Keratinocyte (primary cell): ENCODE measurements around the gene GPRC5B. TPM values are rescaled to one million over a fixed set of nuclear protein-coding genes. Genes with fewer than 3 reads are reported as not detected.

Experiments
- DNase-seq: peaks from one replicate; pipeline ENCODE4 v3.0.0-alpha.2; 2011; ENCODE audit warnings: low read depth, missing footprints, low spot score
- FAIRE-seq: peaks from 2 replicates; lab custom pipeline; 2011; peaks lifted over from hg19 to GRCh38; lab: Jason Lieb, UNC
- H2AFZ ChIP-seq: 2 replicates; pipeline ENCODE4 v1.6.0; 2012; ENCODE audit warnings: low read length, control low read depth, inconsistent platforms; ENCODE audit not compliant: control insufficient read depth
- H3K27ac ChIP-seq: 2 replicates; pipeline ENCODE4 v1.5.1; 2011; ENCODE audit warnings: low read length; ENCODE audit not compliant: control insufficient read depth, insufficient read depth
- H3K27me3 ChIP-seq: 3 replicates; pipeline ENCODE4 v1.6.0; 2011; ENCODE audit warnings: low read length; ENCODE audit not compliant: control insufficient read depth, insufficient read depth; ENCODE audit errors: extremely low read depth
- H3K36me3 ChIP-seq, 2 experiments: 2 replicates in 1 of 2; 3 replicates in 1 of 2; pipeline ENCODE4 v1.5.1; 2011; ENCODE audit warnings: low read length in 2 of 2, mild to moderate bottlenecking in 1 of 2; ENCODE audit not compliant: control insufficient read depth in 2 of 2, insufficient read depth in 2 of 2; ENCODE audit errors: extremely low read depth in 1 of 2
- H3K4me1 ChIP-seq: 3 replicates; pipeline ENCODE4 v1.5.1; 2011; ENCODE audit warnings: low read length; ENCODE audit not compliant: control insufficient read depth, insufficient read depth; ENCODE audit errors: extremely low read depth
- H3K4me2 ChIP-seq: 3 replicates; pipeline ENCODE4 v1.6.0; 2011; ENCODE audit warnings: low read depth, low read length; ENCODE audit not compliant: control insufficient read depth, insufficient read depth; ENCODE audit errors: extremely low read depth
- H3K4me3 ChIP-seq, 3 experiments: fragments of 200-600 bp in 1 of 3; sonication (generic) in 1 of 3; 2 replicates in 2 of 3; 3 replicates in 1 of 3; pipeline ENCODE4 v1.5.1; 2011 to 2016; ENCODE audit warnings: low read length in 3 of 3, mild to moderate bottlenecking in 3 of 3, control low read depth in 2 of 3, inconsistent platforms in 1 of 3, low read depth in 1 of 3, mixed read lengths in 1 of 3, mixed run types in 1 of 3, moderate library complexity in 1 of 3; ENCODE audit not compliant: control insufficient read depth in 2 of 3, insufficient read depth in 2 of 3; ENCODE audit errors: extremely low read depth in 1 of 3
- H3K79me2 ChIP-seq: 2 replicates; pipeline ENCODE4 v1.6.0; 2012; ENCODE audit warnings: low read length; ENCODE audit not compliant: control insufficient read depth, insufficient read depth
- H3K9ac ChIP-seq: 3 replicates; pipeline ENCODE4 v1.6.0; 2011; ENCODE audit warnings: low read length; ENCODE audit not compliant: control insufficient read depth, insufficient read depth; ENCODE audit errors: extremely low read depth
- H3K9me1 ChIP-seq: 3 replicates; pipeline ENCODE4 v1.6.0; 2011; ENCODE audit warnings: low read length; ENCODE audit not compliant: control insufficient read depth, insufficient read depth; ENCODE audit errors: extremely low read depth
- H3K9me3 ChIP-seq: 2 replicates; pipeline ENCODE4 v1.5.1; 2012; ENCODE audit warnings: low read depth, low read length; ENCODE audit not compliant: control insufficient read depth
- H4K20me1 ChIP-seq: 3 replicates; pipeline ENCODE4 v1.6.0; 2011; ENCODE audit warnings: low read length; ENCODE audit not compliant: control insufficient read depth, insufficient read depth; ENCODE audit errors: extremely low read depth
- CTCF ChIP-seq, 3 experiments: IDR thresholded peaks in 1 of 3; conservative IDR thresholded peaks in 1 of 3; optimal IDR thresholded peaks in 1 of 3; 2 replicates in 2 of 3; 3 replicates in 1 of 3; pipeline versions ENCODE3 to v1.5.1; 2011; ENCODE audit warnings: low read length in 3 of 3, mild to moderate bottlenecking in 3 of 3, moderate library complexity in 2 of 3, control low read depth in 1 of 3, inconsistent platforms in 1 of 3; ENCODE audit not compliant: insufficient read depth in 2 of 3; ENCODE audit errors: extremely low read depth in 1 of 3
- EZH2 ChIP-seq: IDR thresholded peaks from one replicate; pipeline ENCODE4 v1.6.1; 2012; ENCODE audit warnings: inconsistent platforms, mild to moderate bottlenecking, low read length, moderate library complexity
- dilution Hi-C: fragments of 300-500 bp; cut with MboI; formaldehyde crosslinking; loops from one replicate; pipeline ENCODE4 v1.7.0; 2020; ENCODE audit warnings: low sequenced_read_pairs; ENCODE audit not compliant: extremely low pct_ligation_motif_present
- polyA plus RNA-seq, 5 experiments: library from polyadenylated mRNA; depleted of rRNA in 3 of 5; stranded (reverse) in 3 of 5; stranded (forward) in 1 of 5; unstranded in 1 of 5; fragments of >200 nt; gene quantifications; 1 replicate in 1 of 5; 2 replicates in 3 of 5; 3 replicates in 1 of 5; pipeline versions ENCODE4 v1.2.1 to v1.2.3, GENCODE V29; 2011 to 2012; ENCODE audit warnings: missing spikeins in 2 of 5, low read depth in 1 of 5, low replicate concordance in 1 of 5

GPRC5B gene
- polyA plus RNA-seq, 1 donor (not counting 4 experiments of a cell fraction or from before 2014, with no cell fraction given), result 0.03 TPM

- dilution Hi-C loops, result no loop called here
- Histone ChIP-seq H2AFZ (no peak overlapping the region), H3K9me3 (no peaks in the 10 kb centered on the region), H3K9me1 (no peaks in the 10 kb centered on the region), H3K9ac (no peak overlapping the region), H3K4me2 (no peak overlapping the region), H4K20me1 (no peaks in the 10 kb centered on the region), H3K27me3 (no peaks in the 10 kb centered on the region), H3K27ac (no peak overlapping the region), H3K4me3 (no peak overlapping the region), H3K4me1 (no peaks in the 10 kb centered on the region), H3K36me3 (no peaks in the 10 kb centered on the region), H3K79me2 (no peaks in the 10 kb centered on the region)
- DNase-seq, result no peak
- no peak for TF ChIP-seq EZH2
- no peak for TF ChIP-seq CTCF (optimal IDR thresholded peaks at IDR 0.05 in 1 of 3, IDR thresholded peaks at IDR 0.05 in 1 of 3, conservative IDR thresholded peaks at IDR 0.05 in 1 of 3; ENCODE audit: extremely low read depth in 1 of 3, insufficient read depth in 2 of 3, low read length in 3 of 3)
- no peak for FAIRE-seq
Observed at GRCh38 chr16:19912455-19913339, 28.0 kb upstream of the GPRC5B start.

GRCh38 chr16:19911747-19912454 lies 27.3 kb upstream of the GPRC5B start:
- H4K20me1 ChIP-seq, result no peaks in the 10 kb centered on the region
- no peaks in the 10 kb centered on the region for H3K9me1 ChIP-seq
- H2AFZ ChIP-seq, result no peak overlapping the region
- no peaks in the 10 kb centered on the region for H3K27me3 ChIP-seq
- no peak overlapping the region for H3K4me2 ChIP-seq
- FAIRE-seq, result no peak
- dilution Hi-C loops, result no loop called here
- no peaks in the 10 kb centered on the region for H3K36me3 ChIP-seq
- no peak for DNase-seq
- H3K9ac ChIP-seq, result no peak overlapping the region
- TF ChIP-seq EZH2, result no peak
- no peak for TF ChIP-seq CTCF (optimal IDR thresholded peaks at IDR 0.05 in 1 of 3, IDR thresholded peaks at IDR 0.05 in 1 of 3, conservative IDR thresholded peaks at IDR 0.05 in 1 of 3; ENCODE audit: extremely low read depth in 1 of 3, insufficient read depth in 2 of 3, low read length in 3 of 3)
- H3K4me3 ChIP-seq, result no peak overlapping the region
- no peak overlapping the region for H3K27ac ChIP-seq
- no peaks in the 10 kb centered on the region for H3K9me3 ChIP-seq
- H3K79me2 ChIP-seq, result no peaks in the 10 kb centered on the region
- H3K4me1 ChIP-seq, result no peaks in the 10 kb centered on the region
